ENCODE data around the gene SEMA7A. TPM values are rescaled to one million over a fixed set of nuclear protein-coding genes. Genes with fewer than 3 reads are reported as not detected.

The SEMA7A gene
- total RNA-seq, 1 experiment from 2014 or later: 1.1 TPM

- no peak for DNase-seq (ENCODE audit: low spot score)
Measured at GRCh38 chr15:74389241-74390048, 44.3 kb downstream of the SEMA7A start.

- no peak for DNase-seq (ENCODE audit: low spot score)
Measured at GRCh38 chr15:74388363-74388951, 45.3 kb downstream of the SEMA7A start.

- no peak for DNase-seq (ENCODE audit: low spot score)
Measured at GRCh38 chr15:74387621-74388362, 46.0 kb downstream of the SEMA7A start.

- DNase-seq (ENCODE audit: low spot score): no peak
Measured at GRCh38 chr15:74387141-74387541, 46.6 kb downstream of the SEMA7A start.

GRCh38 chr15:74386496-74387140 lies 47.1 kb downstream of the SEMA7A start:
- DNase-seq (ENCODE audit: low spot score): no peak

- no peak for DNase-seq (ENCODE audit: low spot score)
Measured at GRCh38 chr15:74385733-74386132, 48.0 kb downstream of the SEMA7A start.

- peak; percentile 18 for DNase-seq (ENCODE audit: low spot score)
Measured at GRCh38 chr15:74384881-74385643, 48.7 kb downstream of the SEMA7A start.

- no peak for DNase-seq (ENCODE audit: low spot score)
Measured at GRCh38 chr15:74384566-74384880, 49.2 kb downstream of the SEMA7A start.

- peak; percentile 57 for DNase-seq (ENCODE audit: low spot score)
Measured at GRCh38 chr15:74383695-74384565, 49.8 kb downstream of the SEMA7A start.

- DNase-seq (ENCODE audit: low spot score): no peak
Measured at GRCh38 chr15:74383286-74383685, 50.5 kb downstream of the SEMA7A start.

- DNase-seq (ENCODE audit: low spot score): peak; percentile 98
Measured at GRCh38 chr15:74382004-74382816, 51.5 kb downstream of the SEMA7A start.

- no peak for DNase-seq (ENCODE audit: low spot score)
Measured at GRCh38 chr15:74381481-74381880, 52.3 kb downstream of the SEMA7A start.

- DNase-seq (ENCODE audit: low spot score): no peak
Measured at GRCh38 chr15:74381190-74381453, 52.6 kb downstream of the SEMA7A start.

GRCh38 chr15:74380361-74381189 lies 53.2 kb downstream of the SEMA7A start:
- no peak for DNase-seq (ENCODE audit: low spot score)

- DNase-seq (ENCODE audit: low spot score): no peak
Measured at GRCh38 chr15:74378848-74379247, 54.9 kb downstream of the SEMA7A start.

- DNase-seq (ENCODE audit: low spot score): no peak
Measured at GRCh38 chr15:74377831-74378766, 55.7 kb downstream of the SEMA7A start.

GRCh38 chr15:74376825-74377581 lies 56.8 kb downstream of the SEMA7A start:
- no peak for DNase-seq (ENCODE audit: low spot score)
